Loucy (cell line): ENCODE results near the gene NOTCH3.

ENCODE experiments used
- CTCF ChIP-seq: fragments of 200-600 bp; sonication (generic); conservative IDR thresholded peaks from 2 replicates; pipeline ENCODE4 v1.5.1; 2014; ENCODE audit warnings: mild to moderate bottlenecking, antibody characterized with exemption, low read length
- EZH2phosphoT487 ChIP-seq: fragments of 200-600 bp; IDR thresholded peaks from 2 replicates; pipeline ENCODE4 v1.6.1; 2018; ENCODE audit warnings: antibody characterized with exemption, mild to moderate bottlenecking, moderate library complexity, borderline replicate concordance

GRCh38 chr19:15244106-15244803, 43.5 kb upstream of the NOTCH3 start:
- TF ChIP-seq CTCF (no peak), EZH2phosphoT487 (no peak)
